WTC11 (cell line): ENCODE results near the gene PSMD1. TPM values are rescaled to one million over a fixed set of nuclear protein-coding genes. Genes with fewer than 3 reads are reported as not detected.

Experiments
- ATAC-seq: fragments of 200-7000 bp; cut with Tn5 transposase; 2 replicates; pipeline ENCODE4 v1.10.0; 2021; ENCODE audit warnings: mild to moderate bottlenecking, moderate library complexity
- CTCF ChIA-PET: fragments of 300-600 bp; sonication (Branson Sonifier 250); formaldehyde crosslinking; loops from one replicate; lab custom pipeline; 2021; ENCODE audit warnings: antibody characterized with exemption; lab: Charles Lee
- POLR2A ChIA-PET: fragments of 350-600 bp; sonication (Branson Sonifier 250); formaldehyde crosslinking; loops from one replicate; lab custom pipeline; 2021; ENCODE audit warnings: antibody characterized with exemption; lab: Charles Lee
- DNase-seq: peaks from one replicate; pipeline ENCODE4 v3.0.0; 2021; ENCODE audit warnings: low spot score
- H3K27ac Mint-ChIP-seq: 2 replicates; pipeline ENCODE4 v1.8.0; 2021; ENCODE audit warnings: mixed read lengths
- H3K27me3 Mint-ChIP-seq: 2 replicates; pipeline ENCODE4 v1.8.0; 2021; ENCODE audit warnings: low read depth, mild to moderate bottlenecking, moderate library complexity, mixed read lengths
- H3K36me3 Mint-ChIP-seq: 2 replicates; pipeline ENCODE4 v1.8.0; 2021; ENCODE audit warnings: mixed read lengths
- H3K4me1 Mint-ChIP-seq: 2 replicates; pipeline ENCODE4 v1.8.0; 2022; ENCODE audit warnings: mixed read lengths
- H3K4me3 Mint-ChIP-seq: 2 replicates; pipeline ENCODE4 v1.8.0; 2021; ENCODE audit warnings: mild to moderate bottlenecking, moderate library complexity, mixed read lengths
- H3K9me3 Mint-ChIP-seq: 2 replicates; pipeline ENCODE4 v1.8.0; 2021; ENCODE audit warnings: mixed read lengths
- ATF1 ChIP-seq: sonication (generic); formaldehyde crosslinking; IDR thresholded peaks from 2 replicates; pipeline ENCODE4 v1.8.1; 2023; ENCODE audit warnings: mild to moderate bottlenecking, moderate library complexity, missing genetic modification reagents
- CREB1 ChIP-seq: sonication (generic); formaldehyde crosslinking; IDR thresholded peaks from 2 replicates; pipeline ENCODE4 v1.8.0; 2023; ENCODE audit warnings: mild to moderate bottlenecking, missing genetic modification reagents
- CREM ChIP-seq: sonication (generic); formaldehyde crosslinking; IDR thresholded peaks from 2 replicates; pipeline ENCODE4 v1.8.1; 2022; ENCODE audit warnings: mild to moderate bottlenecking, missing genetic modification reagents, moderate library complexity
- E2F4 ChIP-seq: sonication (generic); formaldehyde crosslinking; IDR thresholded peaks from 2 replicates; pipeline ENCODE4 v1.8.1; 2022; ENCODE audit warnings: low read depth, mild to moderate bottlenecking, moderate library complexity, missing genetic modification reagents, borderline replicate concordance
- EMX1 ChIP-seq: fragments of 250-450 bp; sonication (Bioruptor Pico); IDR thresholded peaks from 2 replicates; pipeline ENCODE4 v1.8.0; 2021; ENCODE audit warnings: mild to moderate bottlenecking
- ESRRA ChIP-seq: sonication (generic); formaldehyde crosslinking; IDR thresholded peaks from 2 replicates; pipeline ENCODE4 v1.8.1; 2022; ENCODE audit warnings: mild to moderate bottlenecking, missing genetic modification reagents, borderline replicate concordance
- ETV6 ChIP-seq: sonication (generic); formaldehyde crosslinking; IDR thresholded peaks from 2 replicates; pipeline ENCODE4 v1.8.1; 2022; ENCODE audit warnings: mild to moderate bottlenecking, missing genetic modification reagents
- GABPB1 ChIP-seq: sonication (generic); formaldehyde crosslinking; IDR thresholded peaks from 2 replicates; pipeline ENCODE4 v1.8.1; 2023; ENCODE audit warnings: mild to moderate bottlenecking, missing genetic modification reagents
- HMGA2 ChIP-seq: fragments of 250-450 bp; sonication (Bioruptor Pico); IDR thresholded peaks from 2 replicates; pipeline ENCODE4 v1.4.0; 2021; ENCODE audit warnings: mild to moderate bottlenecking, moderate library complexity
- IRF1 ChIP-seq: sonication (generic); formaldehyde crosslinking; IDR thresholded peaks from 2 replicates; pipeline ENCODE4 v1.8.0; 2023; ENCODE audit warnings: missing genetic modification reagents
- JAZF1 ChIP-seq: fragments of 250-450 bp; sonication (Bioruptor Pico); IDR thresholded peaks from 2 replicates; pipeline ENCODE4 v1.9.0; 2021; ENCODE audit warnings: moderate library complexity, mild to moderate bottlenecking, inconsistent platforms
- MXD4 ChIP-seq: fragments of 250-450 bp; sonication (Bioruptor Pico); IDR thresholded peaks from 2 replicates; pipeline ENCODE4 v1.8.0; 2021; ENCODE audit warnings: mild to moderate bottlenecking, moderate library complexity, borderline replicate concordance
- NFYB ChIP-seq: sonication (generic); formaldehyde crosslinking; conservative IDR thresholded peaks from 2 replicates; pipeline ENCODE4 v1.8.0; 2022; ENCODE audit warnings: low read depth, missing genetic modification reagents
- SMAD3 ChIP-seq: sonication (generic); formaldehyde crosslinking; IDR thresholded peaks from 2 replicates; pipeline ENCODE4 v1.8.0; 2022; ENCODE audit warnings: missing genetic modification reagents, mild to moderate bottlenecking, borderline replicate concordance
- SP1 ChIP-seq: sonication (generic); formaldehyde crosslinking; conservative IDR thresholded peaks from 2 replicates; pipeline ENCODE4 v1.8.1; 2022; ENCODE audit warnings: missing genetic modification reagents
- TP53 ChIP-seq: sonication (generic); formaldehyde crosslinking; IDR thresholded peaks from 2 replicates; pipeline ENCODE4 v1.8.1; 2023; ENCODE audit warnings: mild to moderate bottlenecking, missing genetic modification reagents
- ZNF317 ChIP-seq: sonication (generic); formaldehyde crosslinking; IDR thresholded peaks from 2 replicates; pipeline ENCODE4 v1.8.1; 2023; ENCODE audit warnings: low read depth, mild to moderate bottlenecking, moderate library complexity, missing genetic modification reagents, borderline replicate concordance
- ZNF671 ChIP-seq: fragments of 250-450 bp; sonication (Bioruptor Pico); IDR thresholded peaks from 2 replicates; pipeline ENCODE4 v1.8.0; 2021; ENCODE audit warnings: mild to moderate bottlenecking
- ZSCAN18 ChIP-seq: fragments of 250-450 bp; sonication (Bioruptor Pico); IDR thresholded peaks from 2 replicates; pipeline ENCODE4 v2.1.2; 2022; ENCODE audit warnings: mild to moderate bottlenecking, moderate library complexity
- total RNA-seq: library from RNA; stranded (reverse); gene quantifications from 3 replicates; pipeline ENCODE4 v1.2.3, GENCODE V29; 2021
- TF ChIP-seq, protein P1 (sequence below): sonication (generic); formaldehyde crosslinking; IDR thresholded peaks from 2 replicates; pipeline ENCODE4 v1.8.1; 2023; ENCODE audit warnings: mild to moderate bottlenecking, missing genetic modification reagents
- TF ChIP-seq, protein P2 (sequence below): fragments of 200-600 bp; IDR thresholded peaks from 2 replicates; pipeline ENCODE4 v1.8.0; 2022; ENCODE audit warnings: antibody characterized with exemption

PSMD1 gene
- total RNA-seq, 1 experiment from 2014 or later = 163 TPM

DNA sequence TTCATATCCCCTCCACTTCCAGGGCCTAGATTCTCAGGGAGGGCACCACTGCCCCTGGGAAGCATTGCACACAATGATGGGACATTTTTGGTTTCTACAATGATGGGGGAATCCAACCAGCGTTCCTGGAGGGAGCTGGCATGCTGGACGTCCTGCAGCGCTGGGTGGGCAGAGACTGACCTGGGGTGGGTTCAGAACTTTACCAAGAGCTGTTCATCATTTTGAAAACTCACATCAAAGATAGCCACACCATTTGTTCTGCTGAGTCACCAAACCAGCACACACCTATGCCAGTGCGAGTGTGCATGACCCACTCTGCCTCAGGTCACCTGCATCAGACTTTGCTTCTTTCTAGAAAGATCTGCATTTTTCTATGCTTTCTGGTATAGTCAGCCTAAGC, 127.7 kb downstream of the PSMD1 start:
- Mint-ChIP-seq H3K27me3 (no peaks in the 10 kb centered on the region), H3K4me3 (no peak overlapping the region), H3K27ac (no peak overlapping the region), H3K36me3 (no peaks in the 10 kb centered on the region), H3K9me3 (0 out of 2 replicates have a peak, but pooled peaks cover 4% of the 10 kb centered on the region), H3K4me1 (peaks cover 25% of the 10 kb centered on the region)
- TF ChIP-seq ZSCAN18 (CRISPR knock-in tag) (no peak), CREM (no peak), SP1 (CRISPR knock-in tag) (no peak), EMX1 (CRISPR knock-in tag) (no peak), JAZF1 (CRISPR knock-in tag) (no peak), ETV6 (CRISPR knock-in tag) (no peak), TP53 (CRISPR knock-in tag) (no peak), SMAD3 (CRISPR knock-in tag) (no peak), GABPB1 (CRISPR knock-in tag) (no peak), MXD4 (CRISPR knock-in tag) (no peak), HMGA2 (CRISPR knock-in tag) (no peak), ATF1 (no peak), E2F4 (CRISPR knock-in tag) (no peak), IRF1 (CRISPR knock-in tag) (no peak), CREB1 (CRISPR knock-in tag) (no peak), ZNF317 (CRISPR knock-in tag) (no peak)
- TF ChIP-seq, protein P1, sequence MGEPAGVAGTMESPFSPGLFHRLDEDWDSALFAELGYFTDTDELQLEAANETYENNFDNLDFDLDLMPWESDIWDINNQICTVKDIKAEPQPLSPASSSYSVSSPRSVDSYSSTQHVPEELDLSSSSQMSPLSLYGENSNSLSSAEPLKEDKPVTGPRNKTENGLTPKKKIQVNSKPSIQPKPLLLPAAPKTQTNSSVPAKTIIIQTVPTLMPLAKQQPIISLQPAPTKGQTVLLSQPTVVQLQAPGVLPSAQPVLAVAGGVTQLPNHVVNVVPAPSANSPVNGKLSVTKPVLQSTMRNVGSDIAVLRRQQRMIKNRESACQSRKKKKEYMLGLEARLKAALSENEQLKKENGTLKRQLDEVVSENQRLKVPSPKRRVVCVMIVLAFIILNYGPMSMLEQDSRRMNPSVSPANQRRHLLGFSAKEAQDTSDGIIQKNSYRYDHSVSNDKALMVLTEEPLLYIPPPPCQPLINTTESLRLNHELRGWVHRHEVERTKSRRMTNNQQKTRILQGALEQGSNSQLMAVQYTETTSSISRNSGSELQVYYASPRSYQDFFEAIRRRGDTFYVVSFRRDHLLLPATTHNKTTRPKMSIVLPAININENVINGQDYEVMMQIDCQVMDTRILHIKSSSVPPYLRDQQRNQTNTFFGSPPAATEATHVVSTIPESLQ (CRISPR knock-in tag) = no peak
- TF ChIP-seq, protein P2, sequence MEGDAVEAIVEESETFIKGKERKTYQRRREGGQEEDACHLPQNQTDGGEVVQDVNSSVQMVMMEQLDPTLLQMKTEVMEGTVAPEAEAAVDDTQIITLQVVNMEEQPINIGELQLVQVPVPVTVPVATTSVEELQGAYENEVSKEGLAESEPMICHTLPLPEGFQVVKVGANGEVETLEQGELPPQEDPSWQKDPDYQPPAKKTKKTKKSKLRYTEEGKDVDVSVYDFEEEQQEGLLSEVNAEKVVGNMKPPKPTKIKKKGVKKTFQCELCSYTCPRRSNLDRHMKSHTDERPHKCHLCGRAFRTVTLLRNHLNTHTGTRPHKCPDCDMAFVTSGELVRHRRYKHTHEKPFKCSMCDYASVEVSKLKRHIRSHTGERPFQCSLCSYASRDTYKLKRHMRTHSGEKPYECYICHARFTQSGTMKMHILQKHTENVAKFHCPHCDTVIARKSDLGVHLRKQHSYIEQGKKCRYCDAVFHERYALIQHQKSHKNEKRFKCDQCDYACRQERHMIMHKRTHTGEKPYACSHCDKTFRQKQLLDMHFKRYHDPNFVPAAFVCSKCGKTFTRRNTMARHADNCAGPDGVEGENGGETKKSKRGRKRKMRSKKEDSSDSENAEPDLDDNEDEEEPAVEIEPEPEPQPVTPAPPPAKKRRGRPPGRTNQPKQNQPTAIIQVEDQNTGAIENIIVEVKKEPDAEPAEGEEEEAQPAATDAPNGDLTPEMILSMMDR = no peak
- DNase-seq (no peak), ATAC-seq (no peak)
- POLR2A ChIA-PET = no interaction called here
- CTCF ChIA-PET = no interaction called here

DNA sequence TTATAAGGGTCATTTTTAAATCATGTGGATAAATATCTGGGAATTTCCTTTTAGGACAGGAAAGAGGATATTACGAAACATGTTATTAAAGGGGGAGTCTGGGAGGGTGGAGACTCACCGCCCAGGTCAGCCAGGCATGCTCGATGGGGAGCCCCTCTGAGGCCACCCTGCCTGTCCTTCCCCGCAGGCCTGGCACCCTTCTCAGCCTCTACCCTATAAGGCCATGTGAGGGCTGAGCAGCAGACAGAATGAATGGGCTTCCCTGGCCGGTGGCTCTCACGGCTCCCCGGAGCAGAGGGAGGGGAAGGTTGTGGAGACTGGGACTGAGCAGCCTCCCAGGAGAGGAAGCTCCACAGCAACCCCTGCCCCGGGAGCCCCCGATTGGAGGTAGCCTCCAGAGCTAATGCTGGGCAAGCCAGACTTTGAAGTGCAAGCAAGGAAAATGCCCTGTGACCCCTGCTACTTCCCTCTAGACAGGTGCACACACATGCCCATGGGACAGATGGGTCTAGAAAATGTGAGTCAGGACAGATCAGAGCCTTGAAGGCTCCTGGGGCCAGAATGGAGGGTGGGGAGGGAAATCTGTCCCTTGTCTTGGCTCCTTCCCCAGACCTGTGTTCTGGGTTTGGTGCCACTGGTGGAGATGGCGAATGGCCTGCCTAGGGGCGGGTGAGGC, 128.5 kb downstream of the PSMD1 start:
- POLR2A ChIA-PET = no interaction called here
- H3K27me3 Mint-ChIP-seq = no peaks in the 10 kb centered on the region
- no peak overlapping the region for H3K27ac Mint-ChIP-seq
- no peak for TF ChIP-seq ZNF671 (CRISPR knock-in tag)
- no peak for TF ChIP-seq NFYB (CRISPR knock-in tag)
- no peak for TF ChIP-seq IRF1 (CRISPR knock-in tag)
- TF ChIP-seq ESRRA (CRISPR knock-in tag) = no peak
- no peak for ATAC-seq
- DNase-seq = no peak
- H3K4me1 Mint-ChIP-seq = peaks cover 26% of the 10 kb centered on the region
- H3K4me3 Mint-ChIP-seq = no peak overlapping the region
- 0 out of 2 replicates have a peak, but pooled peaks cover 4% of the 10 kb centered on the region for H3K9me3 Mint-ChIP-seq
- H3K36me3 Mint-ChIP-seq = no peaks in the 10 kb centered on the region
- CTCF ChIA-PET = no interaction called here
